ENCODE results near the gene MYO1G.
"Not testable (repeated sequence)": the region's sequence is repeated elsewhere in the genome, so short reads cannot be mapped to it uniquely, and the experiment has no call there.

The MYO1G gene

GRCh38 chr7:44999245-45000092, 20.7 kb upstream of the MYO1G start:
- peak; percentile 99 for DNase-seq

GRCh38 chr7:44998153-44998871, 19.5 kb upstream of the MYO1G start:
- DNase-seq: no peak

GRCh38 chr7:44995555-44996493, 17.0 kb upstream of the MYO1G start:
- DNase-seq: no peak

- no peak for DNase-seq
Measured at GRCh38 chr7:44994877-44995554, 16.2 kb upstream of the MYO1G start.

- DNase-seq: not testable (repeated sequence)
Measured at GRCh38 chr7:44992004-44992795, 13.4 kb upstream of the MYO1G start.

GRCh38 chr7:44990109-44991023, 11.6 kb upstream of the MYO1G start:
- peak; percentile 40 for DNase-seq

GRCh38 chr7:44989132-44989531, 10.3 kb upstream of the MYO1G start:
- no peak for DNase-seq

GRCh38 chr7:44988701-44989100, 9.9 kb upstream of the MYO1G start:
- no peak for DNase-seq

- DNase-seq: no peak
Measured at GRCh38 chr7:44987996-44988395, 9.2 kb upstream of the MYO1G start.

- DNase-seq: no peak
Measured at GRCh38 chr7:44987457-44987856, 8.6 kb upstream of the MYO1G start.

GRCh38 chr7:44986218-44987053, 7.6 kb upstream of the MYO1G start:
- peak; percentile 94 for DNase-seq

GRCh38 chr7:44985900-44986217, 7.0 kb upstream of the MYO1G start:
- no peak for DNase-seq

- no peak for DNase-seq
Measured at GRCh38 chr7:44985033-44985695, 6.3 kb upstream of the MYO1G start.

GRCh38 chr7:44984478-44984758, 5.6 kb upstream of the MYO1G start:
- DNase-seq: no peak

GRCh38 chr7:44983742-44984477, 5.1 kb upstream of the MYO1G start:
- no peak for DNase-seq

GRCh38 chr7:44982970-44983369, 4.2 kb upstream of the MYO1G start:
- no peak for DNase-seq

GRCh38 chr7:44982535-44982923, 3.7 kb upstream of the MYO1G start:
- no peak for DNase-seq

GRCh38 chr7:44981035-44981706, 2.4 kb upstream of the MYO1G start:
- DNase-seq: no peak
